A549 (cell line): ENCODE data around the gene PDE6G.

Experiments used
- BHLHE40 ChIP-seq: IDR thresholded peaks from 2 replicates; pipeline ENCODE4 v1.6.1; 2012; ENCODE audit warnings: low read depth, low read length, inconsistent platforms
- CEBPB ChIP-seq, 2 experiments: fragments of >200 bp in 1 of 2; sonication (Bioruptor Twin) in 1 of 2; formaldehyde crosslinking in 1 of 2; IDR thresholded peaks; 2 replicates each; pipeline ENCODE4 v1.6.1; 2012 to 2016
- EP300 ChIP-seq, 2 experiments: fragments of >200 bp; sonication (Bioruptor Twin); formaldehyde crosslinking; IDR thresholded peaks; 2 replicates in 1 of 2; 3 replicates in 1 of 2; pipeline ENCODE4 v1.6.1; 2016 to 2017
- FOSB ChIP-seq: fragments of 250-450 bp; sonication (Bioruptor Pico); IDR thresholded peaks from 2 replicates; pipeline ENCODE4 v1.5.0; 2020; ENCODE audit warnings: mild to moderate bottlenecking, moderate library complexity
- HOXA7 ChIP-seq: fragments of 250-450 bp; sonication (Bioruptor Pico); IDR thresholded peaks from 2 replicates; pipeline ENCODE4 v1.5.0; 2020; ENCODE audit warnings: mild to moderate bottlenecking, moderate library complexity
- MYC ChIP-seq: IDR thresholded peaks from 2 replicates; pipeline ENCODE4 v1.6.1; 2012; ENCODE audit warnings: mild to moderate bottlenecking, inconsistent platforms, low read length, improper control_type of control experiment, borderline replicate concordance
- POLR2A ChIP-seq: IDR thresholded peaks from 2 replicates; pipeline ENCODE4 v1.6.1; 2012; ENCODE audit warnings: mild to moderate bottlenecking, low read length
- TF ChIP-seq, protein P1 (sequence below): fragments of 200-600 bp; sonication (generic); IDR thresholded peaks from 2 replicates; pipeline ENCODE4 v1.6.1; 2016; ENCODE audit warnings: antibody characterized with exemption, mild to moderate bottlenecking, moderate library complexity
- TF ChIP-seq, protein P2 (sequence below): fragments of >200 bp; sonication (Bioruptor Twin); formaldehyde crosslinking; IDR thresholded peaks from 3 replicates; pipeline ENCODE4 v1.5.1; 2016
- TF ChIP-seq, protein P3 (sequence below): IDR thresholded peaks from 2 replicates; pipeline ENCODE4 v1.6.1; 2012; ENCODE audit warnings: low read depth, borderline replicate concordance
- TF ChIP-seq, protein P4 (sequence below): fragments of 450-650 bp; IDR thresholded peaks from 2 replicates; pipeline ENCODE4 v1.6.1; 2014; ENCODE audit warnings: antibody characterized with exemption

DNA sequence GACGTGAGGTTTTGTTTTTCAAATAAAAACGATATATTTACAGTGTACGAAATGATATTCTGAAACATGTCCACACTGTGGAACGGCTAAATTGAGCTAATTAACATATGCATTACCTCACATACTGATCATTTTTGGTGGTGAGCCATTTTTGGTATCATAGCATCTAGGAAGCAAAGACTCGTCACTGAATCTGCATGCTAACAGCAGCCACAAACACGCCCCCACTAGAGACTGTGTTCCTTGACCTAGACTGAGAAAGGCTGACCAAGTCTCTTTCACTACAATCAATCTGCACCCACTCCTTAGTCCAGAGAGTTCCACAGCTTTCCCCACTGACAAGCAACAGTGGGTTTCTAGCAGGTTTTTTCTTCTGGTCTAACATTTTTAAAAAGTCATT lies 48.9 kb downstream of the PDE6G start:
- TF ChIP-seq HOXA7 (no peak), FOSB (CRISPR knock-in tag) (no peak), MYC (no peak), POLR2A (no peak), EP300 (IDR thresholded peaks at IDR 0.05) (no peak), CEBPB (IDR thresholded peaks at IDR 0.05) (no peak), BHLHE40 (no peak)
- TF ChIP-seq, protein P1, sequence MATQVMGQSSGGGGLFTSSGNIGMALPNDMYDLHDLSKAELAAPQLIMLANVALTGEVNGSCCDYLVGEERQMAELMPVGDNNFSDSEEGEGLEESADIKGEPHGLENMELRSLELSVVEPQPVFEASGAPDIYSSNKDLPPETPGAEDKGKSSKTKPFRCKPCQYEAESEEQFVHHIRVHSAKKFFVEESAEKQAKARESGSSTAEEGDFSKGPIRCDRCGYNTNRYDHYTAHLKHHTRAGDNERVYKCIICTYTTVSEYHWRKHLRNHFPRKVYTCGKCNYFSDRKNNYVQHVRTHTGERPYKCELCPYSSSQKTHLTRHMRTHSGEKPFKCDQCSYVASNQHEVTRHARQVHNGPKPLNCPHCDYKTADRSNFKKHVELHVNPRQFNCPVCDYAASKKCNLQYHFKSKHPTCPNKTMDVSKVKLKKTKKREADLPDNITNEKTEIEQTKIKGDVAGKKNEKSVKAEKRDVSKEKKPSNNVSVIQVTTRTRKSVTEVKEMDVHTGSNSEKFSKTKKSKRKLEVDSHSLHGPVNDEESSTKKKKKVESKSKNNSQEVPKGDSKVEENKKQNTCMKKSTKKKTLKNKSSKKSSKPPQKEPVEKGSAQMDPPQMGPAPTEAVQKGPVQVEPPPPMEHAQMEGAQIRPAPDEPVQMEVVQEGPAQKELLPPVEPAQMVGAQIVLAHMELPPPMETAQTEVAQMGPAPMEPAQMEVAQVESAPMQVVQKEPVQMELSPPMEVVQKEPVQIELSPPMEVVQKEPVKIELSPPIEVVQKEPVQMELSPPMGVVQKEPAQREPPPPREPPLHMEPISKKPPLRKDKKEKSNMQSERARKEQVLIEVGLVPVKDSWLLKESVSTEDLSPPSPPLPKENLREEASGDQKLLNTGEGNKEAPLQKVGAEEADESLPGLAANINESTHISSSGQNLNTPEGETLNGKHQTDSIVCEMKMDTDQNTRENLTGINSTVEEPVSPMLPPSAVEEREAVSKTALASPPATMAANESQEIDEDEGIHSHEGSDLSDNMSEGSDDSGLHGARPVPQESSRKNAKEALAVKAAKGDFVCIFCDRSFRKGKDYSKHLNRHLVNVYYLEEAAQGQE: no peak
- TF ChIP-seq, protein P2, sequence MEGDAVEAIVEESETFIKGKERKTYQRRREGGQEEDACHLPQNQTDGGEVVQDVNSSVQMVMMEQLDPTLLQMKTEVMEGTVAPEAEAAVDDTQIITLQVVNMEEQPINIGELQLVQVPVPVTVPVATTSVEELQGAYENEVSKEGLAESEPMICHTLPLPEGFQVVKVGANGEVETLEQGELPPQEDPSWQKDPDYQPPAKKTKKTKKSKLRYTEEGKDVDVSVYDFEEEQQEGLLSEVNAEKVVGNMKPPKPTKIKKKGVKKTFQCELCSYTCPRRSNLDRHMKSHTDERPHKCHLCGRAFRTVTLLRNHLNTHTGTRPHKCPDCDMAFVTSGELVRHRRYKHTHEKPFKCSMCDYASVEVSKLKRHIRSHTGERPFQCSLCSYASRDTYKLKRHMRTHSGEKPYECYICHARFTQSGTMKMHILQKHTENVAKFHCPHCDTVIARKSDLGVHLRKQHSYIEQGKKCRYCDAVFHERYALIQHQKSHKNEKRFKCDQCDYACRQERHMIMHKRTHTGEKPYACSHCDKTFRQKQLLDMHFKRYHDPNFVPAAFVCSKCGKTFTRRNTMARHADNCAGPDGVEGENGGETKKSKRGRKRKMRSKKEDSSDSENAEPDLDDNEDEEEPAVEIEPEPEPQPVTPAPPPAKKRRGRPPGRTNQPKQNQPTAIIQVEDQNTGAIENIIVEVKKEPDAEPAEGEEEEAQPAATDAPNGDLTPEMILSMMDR: no peak
- TF ChIP-seq, protein P3, sequence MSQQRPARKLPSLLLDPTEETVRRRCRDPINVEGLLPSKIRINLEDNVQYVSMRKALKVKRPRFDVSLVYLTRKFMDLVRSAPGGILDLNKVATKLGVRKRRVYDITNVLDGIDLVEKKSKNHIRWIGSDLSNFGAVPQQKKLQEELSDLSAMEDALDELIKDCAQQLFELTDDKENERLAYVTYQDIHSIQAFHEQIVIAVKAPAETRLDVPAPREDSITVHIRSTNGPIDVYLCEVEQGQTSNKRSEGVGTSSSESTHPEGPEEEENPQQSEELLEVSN: no peak
- TF ChIP-seq, protein P4, sequence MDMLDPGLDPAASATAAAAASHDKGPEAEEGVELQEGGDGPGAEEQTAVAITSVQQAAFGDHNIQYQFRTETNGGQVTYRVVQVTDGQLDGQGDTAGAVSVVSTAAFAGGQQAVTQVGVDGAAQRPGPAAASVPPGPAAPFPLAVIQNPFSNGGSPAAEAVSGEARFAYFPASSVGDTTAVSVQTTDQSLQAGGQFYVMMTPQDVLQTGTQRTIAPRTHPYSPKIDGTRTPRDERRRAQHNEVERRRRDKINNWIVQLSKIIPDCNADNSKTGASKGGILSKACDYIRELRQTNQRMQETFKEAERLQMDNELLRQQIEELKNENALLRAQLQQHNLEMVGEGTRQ: no peak
